GM23338 (cell line): ENCODE results near the gene RNF130. TPM values are rescaled to one million over a fixed set of nuclear protein-coding genes. Genes with fewer than 3 reads are reported as not detected.

Experiments used
- ATAC-seq: fragments of 200-7000 bp; cut with Tn5 transposase; 3 replicates; pipeline ENCODE4 v1.9.1; 2020
- DNase-seq: peaks from one replicate; pipeline ENCODE4 v3.0.0-alpha.2; 2015; ENCODE audit warnings: low spot score
- H2AFZ ChIP-seq: fragments of 200-600 bp; sonication (generic); 2 replicates; pipeline ENCODE4 v1.8.0; 2016; ENCODE audit warnings: antibody characterized with exemption, mild to moderate bottlenecking, moderate library complexity
- H3F3A ChIP-seq: fragments of 200-600 bp; sonication (generic); replicated peaks from 2 replicates; pipeline ENCODE4 v1.8.0; 2017; ENCODE audit warnings: antibody characterized with exemption, mixed run types, low read depth
- H3K27ac ChIP-seq: fragments of 200-600 bp; sonication (generic); 2 replicates; pipeline ENCODE4 v1.6.1; 2016; ENCODE audit warnings: low read depth
- H3K27me3 ChIP-seq: fragments of 200-600 bp; sonication (generic); 2 replicates; pipeline ENCODE4 v1.8.0; 2016; ENCODE audit warnings: mild to moderate bottlenecking, mixed run types, moderate library complexity; ENCODE audit not compliant: insufficient read depth
- H3K36me3 ChIP-seq: fragments of 200-600 bp; sonication (generic); 2 replicates; pipeline ENCODE4 v1.8.0; 2016; ENCODE audit warnings: mild to moderate bottlenecking; ENCODE audit not compliant: insufficient read depth
- H3K4me1 ChIP-seq: fragments of 200-600 bp; sonication (generic); 2 replicates; pipeline ENCODE4 v1.8.0; 2016; ENCODE audit warnings: mild to moderate bottlenecking, moderate library complexity; ENCODE audit not compliant: insufficient read depth
- H3K4me2 ChIP-seq: fragments of 200-600 bp; sonication (generic); 2 replicates; pipeline ENCODE4 v1.7.1; 2017; ENCODE audit warnings: mixed run types
- H3K4me3 ChIP-seq: fragments of 200-600 bp; sonication (generic); 2 replicates; pipeline ENCODE4 v1.6.1; 2016; ENCODE audit warnings: mixed run types
- H3K79me2 ChIP-seq: fragments of 200-600 bp; sonication (generic); replicated peaks from 2 replicates; pipeline ENCODE4 v1.8.0; 2017; ENCODE audit warnings: mild to moderate bottlenecking; ENCODE audit not compliant: insufficient read depth
- H3K9me2 ChIP-seq: fragments of 200-600 bp; sonication (generic); 2 replicates; pipeline ENCODE4 v1.8.0; 2017; ENCODE audit not compliant: insufficient read depth
- H4K20me1 ChIP-seq: fragments of 200-600 bp; sonication (generic); replicated peaks from 2 replicates; pipeline ENCODE4 v1.8.0; 2017; ENCODE audit warnings: mild to moderate bottlenecking; ENCODE audit not compliant: insufficient read depth
- H3K27ac Mint-ChIP-seq: 2 replicates; pipeline ENCODE4 v1.8.0; 2020; ENCODE audit warnings: inconsistent platforms, mild to moderate bottlenecking, moderate library complexity, mixed read lengths
- H3K27me3 Mint-ChIP-seq: 3 replicates; pipeline ENCODE4 v1.8.0; 2022; ENCODE audit warnings: low read depth, mild to moderate bottlenecking, moderate library complexity, mixed read lengths, inconsistent platforms; ENCODE audit not compliant: insufficient read depth, poor library complexity
- H3K36me3 Mint-ChIP-seq: 3 replicates; pipeline ENCODE4 v1.8.0; 2021; ENCODE audit warnings: low read depth, mild to moderate bottlenecking, inconsistent platforms, moderate library complexity, mixed read lengths
- H3K4me1 Mint-ChIP-seq: 3 replicates; pipeline ENCODE4 v1.8.0; 2020; ENCODE audit warnings: mild to moderate bottlenecking, inconsistent platforms, mixed read lengths
- H3K4me3 Mint-ChIP-seq: 3 replicates; pipeline ENCODE4 v1.8.0; 2021; ENCODE audit warnings: moderate library complexity, mild to moderate bottlenecking, inconsistent platforms, mixed read lengths
- H3K9me3 Mint-ChIP-seq: 3 replicates; pipeline ENCODE4 v1.8.0; 2020; ENCODE audit warnings: moderate library complexity, mild to moderate bottlenecking, inconsistent platforms, mixed read lengths
- CREB1 ChIP-seq: fragments of 250-450 bp; sonication (Bioruptor Pico); IDR thresholded peaks from 2 replicates; pipeline ENCODE4 v1.5.0; 2020; ENCODE audit warnings: low read depth, mild to moderate bottlenecking, moderate library complexity
- CTCF ChIP-seq, 2 experiments: fragments of 200-600 bp in 1 of 2; sonication (generic) in 1 of 2; conservative IDR thresholded peaks; 2 replicates each; pipeline versions ENCODE4 v1.5.1 to v1.6.1; 2016 to 2017; ENCODE audit warnings: antibody characterized with exemption in 2 of 2, low read depth in 2 of 2, mild to moderate bottlenecking in 2 of 2, moderate library complexity in 1 of 2
- ETS1 ChIP-seq: IDR thresholded peaks from 2 replicates; pipeline ENCODE4 v1.6.1; 2016; ENCODE audit warnings: antibody characterized with exemption
- EZH2phosphoT487 ChIP-seq: fragments of 200-600 bp; sonication (generic); IDR thresholded peaks from one replicate; pipeline ENCODE4 v1.8.1; 2018; ENCODE audit warnings: antibody characterized with exemption; ENCODE audit not compliant: unreplicated experiment
- JUNB ChIP-seq: IDR thresholded peaks from one replicate; pipeline ENCODE4 v1.6.1; 2016; ENCODE audit warnings: antibody characterized with exemption; ENCODE audit not compliant: unreplicated experiment
- NANOG ChIP-seq: IDR thresholded peaks from 2 replicates; pipeline ENCODE4 v1.6.1; 2016; ENCODE audit warnings: antibody characterized with exemption, borderline replicate concordance
- POLR2AphosphoS5 ChIP-seq: IDR thresholded peaks from 2 replicates; pipeline ENCODE4 v1.6.1; 2016; ENCODE audit warnings: antibody characterized with exemption, low read depth
- ZNF114 ChIP-seq: fragments of 250-450 bp; sonication (Bioruptor Pico); IDR thresholded peaks from 2 replicates; pipeline ENCODE4 v1.5.0; 2020; ENCODE audit warnings: mild to moderate bottlenecking, moderate library complexity
- ZNF331 ChIP-seq: fragments of 250-450 bp; sonication (Bioruptor Pico); IDR thresholded peaks from 2 replicates; pipeline ENCODE4 v1.5.0; 2020; ENCODE audit warnings: low read depth, mild to moderate bottlenecking, moderate library complexity
- ZNF462 ChIP-seq: fragments of 250-450 bp; sonication (Bioruptor Pico); IDR thresholded peaks from 2 replicates; pipeline ENCODE4 v1.5.0; 2020; ENCODE audit warnings: mild to moderate bottlenecking, moderate library complexity
- polyA plus RNA-seq: library from polyadenylated mRNA; unstranded; fragments of >200 nt; fragmentation: Nextera tagmentation; extraction: Ambion mirVana; gene quantifications from 2 replicates; pipeline ENCODE4 v1.2.1, GENCODE V29; 2016
- total RNA-seq: library from RNA; depleted of rRNA; stranded (reverse); fragments of >200 nt; shearing (Covaris generic); gene quantifications from 2 replicates; pipeline ENCODE4 v1.2.3, GENCODE V29; 2014
- TF ChIP-seq, protein P1 (sequence below): IDR thresholded peaks from one replicate; pipeline ENCODE4 v1.6.1; 2018; ENCODE audit warnings: antibody characterized with exemption; ENCODE audit not compliant: unreplicated experiment

The RNF130 gene
- total and polyA plus RNA-seq, 2 experiments from 2014 or later: 60.1 to 97.3 TPM

GRCh38 chr5:179930788-179931473, 140.6 kb downstream of the RNF130 start (continued):
- TF ChIP-seq, protein P1, sequence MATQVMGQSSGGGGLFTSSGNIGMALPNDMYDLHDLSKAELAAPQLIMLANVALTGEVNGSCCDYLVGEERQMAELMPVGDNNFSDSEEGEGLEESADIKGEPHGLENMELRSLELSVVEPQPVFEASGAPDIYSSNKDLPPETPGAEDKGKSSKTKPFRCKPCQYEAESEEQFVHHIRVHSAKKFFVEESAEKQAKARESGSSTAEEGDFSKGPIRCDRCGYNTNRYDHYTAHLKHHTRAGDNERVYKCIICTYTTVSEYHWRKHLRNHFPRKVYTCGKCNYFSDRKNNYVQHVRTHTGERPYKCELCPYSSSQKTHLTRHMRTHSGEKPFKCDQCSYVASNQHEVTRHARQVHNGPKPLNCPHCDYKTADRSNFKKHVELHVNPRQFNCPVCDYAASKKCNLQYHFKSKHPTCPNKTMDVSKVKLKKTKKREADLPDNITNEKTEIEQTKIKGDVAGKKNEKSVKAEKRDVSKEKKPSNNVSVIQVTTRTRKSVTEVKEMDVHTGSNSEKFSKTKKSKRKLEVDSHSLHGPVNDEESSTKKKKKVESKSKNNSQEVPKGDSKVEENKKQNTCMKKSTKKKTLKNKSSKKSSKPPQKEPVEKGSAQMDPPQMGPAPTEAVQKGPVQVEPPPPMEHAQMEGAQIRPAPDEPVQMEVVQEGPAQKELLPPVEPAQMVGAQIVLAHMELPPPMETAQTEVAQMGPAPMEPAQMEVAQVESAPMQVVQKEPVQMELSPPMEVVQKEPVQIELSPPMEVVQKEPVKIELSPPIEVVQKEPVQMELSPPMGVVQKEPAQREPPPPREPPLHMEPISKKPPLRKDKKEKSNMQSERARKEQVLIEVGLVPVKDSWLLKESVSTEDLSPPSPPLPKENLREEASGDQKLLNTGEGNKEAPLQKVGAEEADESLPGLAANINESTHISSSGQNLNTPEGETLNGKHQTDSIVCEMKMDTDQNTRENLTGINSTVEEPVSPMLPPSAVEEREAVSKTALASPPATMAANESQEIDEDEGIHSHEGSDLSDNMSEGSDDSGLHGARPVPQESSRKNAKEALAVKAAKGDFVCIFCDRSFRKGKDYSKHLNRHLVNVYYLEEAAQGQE: no peak
- no peak for TF ChIP-seq CREB1

- no peak overlapping the region for H3K4me3 ChIP-seq
- no peaks in the 10 kb centered on the region for H3K79me2 ChIP-seq
- H3K27ac ChIP-seq: no peak overlapping the region
- no peak overlapping the region for H3K4me3 Mint-ChIP-seq
- peaks cover 4% of the 10 kb centered on the region for H3K4me1 ChIP-seq
- peaks cover 3% of the 10 kb centered on the region; the same call in 1 of the 3 replicates for H3K9me3 Mint-ChIP-seq
- no peaks in the 10 kb centered on the region for H3K36me3 ChIP-seq
- H2AFZ ChIP-seq: no peak overlapping the region
- no peaks in the 10 kb centered on the region for H4K20me1 ChIP-seq
- peaks cover 6% of the 10 kb centered on the region for H3K4me1 Mint-ChIP-seq
- H3K27me3 ChIP-seq: no peaks in the 10 kb centered on the region
- no peak overlapping the region for H3K4me2 ChIP-seq
- H3K9me2 ChIP-seq: no peaks in the 10 kb centered on the region
- no peaks in the 10 kb centered on the region for H3F3A ChIP-seq
- no peaks in the 10 kb centered on the region; the same call in 2 of the 3 replicates for H3K36me3 Mint-ChIP-seq
- DNase-seq: no peak
- peaks cover 8% of the 10 kb centered on the region for H3K27me3 Mint-ChIP-seq
- no peak overlapping the region for H3K27ac Mint-ChIP-seq
- ATAC-seq: no peak
- TF ChIP-seq EZH2phosphoT487 (no peak), CREB1 (no peak), ETS1 (no peak), ZNF462 (no peak), NANOG (no peak), CTCF (conservative IDR thresholded peaks at IDR 0.05; ENCODE audit: low read depth in 2 of 2) (no peak), ZNF114 (CRISPR knock-in tag) (no peak), POLR2AphosphoS5 (no peak), ZNF331 (no peak), JUNB (no peak)
These were observed 143.7 kb downstream of the RNF130 start for GRCh38 chr5:179927824-179928223.
